Stimulated activated CD8-positive, alpha-beta memory T cell treated with anti-CD3 and anti-CD28 coated beads, Interleukin-4, amount 100 ng/mL, for 4 hours (primary cell): ENCODE data around the gene PAQR7.

Experiments
- DNase-seq, 2 donors: peaks; one replicate each; pipeline ENCODE4 v3.0.0-alpha.2; 2020; ENCODE audit warnings: low read depth in 2 of 2, low spot score in 1 of 2

PAQR7 gene

GRCh38 chr1:25817840-25818501 is 57.5 kb downstream of the PAQR7 start:
- no peak for DNase-seq

GRCh38 chr1:25816112-25816718 is 59.3 kb downstream of the PAQR7 start:
- no peak for DNase-seq

GRCh38 chr1:25815208-25816111 is 60.0 kb downstream of the PAQR7 start:
- DNase-seq = no peak

GRCh38 chr1:25814549-25815087 is 60.9 kb downstream of the PAQR7 start:
- no peak for DNase-seq

- DNase-seq = no peak
Measured at GRCh38 chr1:25813734-25814471, 61.6 kb downstream of the PAQR7 start.

GRCh38 chr1:25813071-25813733 is 62.3 kb downstream of the PAQR7 start:
- DNase-seq = no peak
